SH-SY5Y (cell line): ENCODE data around the gene ZP2.

Source experiments
- GATA2 ChIP-seq: IDR thresholded peaks from 2 replicates; pipeline ENCODE4 v1.6.1; 2011; ENCODE audit warnings: mild to moderate bottlenecking, low read depth, low read length
- GATA3 ChIP-seq: IDR thresholded peaks from 2 replicates; pipeline ENCODE4 v1.6.1; 2011; ENCODE audit warnings: low read depth, mild to moderate bottlenecking, low read length, moderate library complexity

Gene ZP2

DNA sequence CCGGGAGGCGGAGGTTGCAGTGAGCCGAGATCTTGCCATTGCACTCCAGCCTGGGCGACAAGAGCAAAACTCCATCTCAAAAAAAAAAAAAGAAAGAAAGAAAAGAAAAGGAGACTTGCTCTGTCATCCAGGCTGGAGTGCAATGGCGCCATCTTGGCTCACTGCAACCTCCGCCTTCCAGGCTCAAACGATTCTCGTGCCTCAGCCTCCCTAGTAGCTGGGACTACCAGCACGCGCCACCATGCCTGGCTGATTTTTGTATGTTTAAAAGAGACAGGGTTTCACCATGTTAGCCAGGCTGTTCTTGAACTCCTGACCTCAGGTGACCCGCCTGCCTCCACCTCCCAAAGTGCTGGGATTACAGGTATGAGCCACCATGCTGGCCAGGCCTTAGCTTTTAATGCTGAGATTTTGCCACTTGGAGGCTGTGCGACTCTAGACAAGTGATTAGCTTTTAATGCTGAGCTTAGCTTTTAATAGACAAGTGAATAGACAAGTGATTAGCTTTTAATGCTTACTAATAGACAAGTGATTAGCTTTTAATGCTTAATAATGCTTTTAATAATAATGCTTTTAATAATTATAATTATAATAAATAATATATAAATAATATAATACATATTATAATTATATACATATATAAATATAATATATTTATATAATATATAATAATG, 43.3 kb downstream of the ZP2 start:
- TF ChIP-seq GATA2 (no peak), GATA3 (no peak)

DNA sequence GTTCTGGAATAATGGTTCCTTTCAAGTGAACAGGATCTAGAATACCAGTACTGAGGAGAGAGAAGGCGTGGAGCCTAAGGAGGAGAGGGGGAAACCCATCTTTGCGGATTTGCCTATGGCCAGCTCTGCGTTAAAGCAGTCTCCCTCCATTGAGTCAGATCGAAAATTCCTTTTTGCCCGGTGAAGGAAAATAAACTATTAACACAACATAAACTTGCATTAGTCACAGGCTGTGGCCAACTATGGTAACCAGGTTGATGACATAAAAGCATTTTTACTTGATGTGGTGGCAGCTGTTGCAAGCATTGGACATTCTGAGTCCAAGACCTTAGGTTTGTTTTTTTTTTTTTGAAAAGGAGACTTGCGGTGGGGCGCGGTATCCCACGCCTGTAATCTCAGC, 44.0 kb downstream of the ZP2 start:
- no peak for TF ChIP-seq GATA2
- TF ChIP-seq GATA3: no peak

DNA sequence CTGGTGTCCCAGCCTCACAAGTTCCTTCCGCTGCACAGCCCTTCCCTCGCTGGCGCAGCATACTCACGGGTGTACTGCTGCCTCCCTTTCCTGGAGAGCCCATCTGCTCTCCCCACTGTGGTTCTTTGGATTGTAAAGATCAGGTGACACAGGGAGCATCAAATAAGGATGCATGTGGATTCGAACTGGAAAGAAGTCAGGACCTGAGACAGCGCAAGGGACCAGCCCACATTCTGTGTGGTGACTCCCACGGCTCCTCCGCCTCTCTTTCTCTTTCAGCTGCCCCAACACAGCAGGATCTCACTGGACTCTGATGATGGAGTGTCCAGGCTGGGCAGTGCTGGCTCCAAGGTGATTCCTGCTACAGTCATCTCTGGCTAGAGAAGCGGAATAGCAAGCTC, 44.8 kb downstream of the ZP2 start:
- TF ChIP-seq GATA3: no peak
- no peak for TF ChIP-seq GATA2

DNA sequence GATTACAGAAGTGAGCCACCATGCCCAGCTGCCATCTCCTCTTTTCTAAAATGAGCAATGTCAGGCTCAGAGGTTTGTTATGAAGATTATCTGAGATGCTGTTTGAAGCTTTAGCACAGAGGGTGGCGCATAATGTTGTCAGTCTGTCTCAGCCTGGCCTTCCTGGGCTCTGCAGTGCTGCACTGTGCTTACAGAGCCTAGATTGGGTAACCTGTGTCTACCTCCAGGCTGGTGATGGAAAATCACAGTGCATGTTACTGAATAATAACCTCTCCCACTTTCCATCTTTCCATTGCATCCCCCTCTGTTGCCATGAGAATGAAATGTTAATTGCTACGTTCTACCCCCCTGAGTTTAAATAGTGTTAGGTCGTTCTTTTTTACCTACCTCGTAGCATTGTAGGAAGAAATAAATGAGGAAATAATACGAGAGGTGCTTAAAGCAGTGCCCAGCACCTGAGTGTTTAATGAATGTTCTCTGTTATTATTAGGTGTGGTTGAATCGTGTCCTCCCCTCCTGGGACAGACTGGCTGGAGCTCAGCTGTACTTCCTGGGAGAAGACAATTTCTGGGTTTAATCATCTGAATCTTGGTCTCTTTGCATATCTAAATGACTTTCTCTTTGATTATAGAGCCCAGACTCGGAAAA, 46.7 kb downstream of the ZP2 start:
- TF ChIP-seq GATA2 (no peak), GATA3 (no peak)

DNA sequence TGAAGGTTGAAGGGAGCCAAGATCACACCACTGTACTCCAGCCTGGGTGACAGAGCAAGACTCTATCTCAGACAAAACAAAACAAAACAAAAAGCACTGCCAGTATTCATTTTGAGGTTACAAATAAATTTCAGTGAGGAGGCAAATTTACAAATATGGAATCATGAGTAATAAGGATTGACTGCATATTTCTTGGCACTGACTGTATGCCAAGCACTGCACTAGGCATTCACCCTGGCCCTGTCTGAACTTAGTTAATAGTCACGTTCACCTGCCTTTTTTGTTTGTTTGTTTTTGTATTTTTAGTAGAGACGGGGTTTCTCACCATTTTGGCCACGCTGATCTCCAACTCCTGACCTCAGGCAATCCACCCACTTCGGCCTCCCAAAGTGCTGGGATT, 47.8 kb downstream of the ZP2 start:
- TF ChIP-seq GATA3: no peak
- TF ChIP-seq GATA2: no peak

DNA sequence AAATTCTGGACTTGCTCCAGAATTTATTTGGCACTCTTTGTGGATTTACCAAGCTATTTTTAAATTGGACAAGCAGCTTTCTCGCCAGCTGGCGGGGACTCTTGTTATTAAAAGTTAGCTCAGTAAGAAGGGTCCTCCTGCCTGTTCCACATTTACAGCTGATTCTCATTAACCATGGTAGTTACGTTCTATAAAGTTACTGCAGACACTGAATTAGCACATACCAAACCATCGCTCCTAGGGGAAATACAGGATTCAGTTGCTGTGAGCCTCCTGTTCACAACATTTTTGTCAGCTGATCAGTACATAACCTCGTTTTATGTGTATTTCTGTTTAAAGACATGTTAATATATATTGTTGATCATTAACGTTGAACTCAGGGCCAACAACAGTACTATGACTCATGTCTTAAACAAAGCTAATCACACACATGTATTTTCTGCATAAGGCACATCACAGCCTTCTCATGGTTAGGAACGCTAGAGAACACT, 48.7 kb downstream of the ZP2 start:
- TF ChIP-seq GATA3 (no peak), GATA2 (no peak)

DNA sequence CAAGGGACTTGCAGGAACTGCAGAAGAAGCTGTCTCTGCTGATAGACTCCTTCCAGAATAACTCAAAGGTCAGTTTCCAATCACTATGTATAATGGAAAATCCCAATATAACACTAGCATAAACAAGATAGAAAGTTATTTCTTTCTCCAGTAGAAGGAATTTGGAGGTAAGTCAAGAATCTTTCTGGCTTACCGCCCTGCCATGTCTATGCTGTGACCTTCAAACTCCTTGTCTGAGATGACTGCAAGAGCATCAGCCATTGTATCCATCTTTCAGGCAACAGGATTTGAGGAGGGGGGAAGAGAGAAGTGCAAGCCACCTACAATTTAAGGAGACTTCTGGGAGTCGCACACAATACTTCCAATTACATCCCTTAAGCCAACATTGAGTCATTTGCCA, 50.2 kb downstream of the ZP2 start:
- TF ChIP-seq GATA3: no peak
- TF ChIP-seq GATA2: no peak

DNA sequence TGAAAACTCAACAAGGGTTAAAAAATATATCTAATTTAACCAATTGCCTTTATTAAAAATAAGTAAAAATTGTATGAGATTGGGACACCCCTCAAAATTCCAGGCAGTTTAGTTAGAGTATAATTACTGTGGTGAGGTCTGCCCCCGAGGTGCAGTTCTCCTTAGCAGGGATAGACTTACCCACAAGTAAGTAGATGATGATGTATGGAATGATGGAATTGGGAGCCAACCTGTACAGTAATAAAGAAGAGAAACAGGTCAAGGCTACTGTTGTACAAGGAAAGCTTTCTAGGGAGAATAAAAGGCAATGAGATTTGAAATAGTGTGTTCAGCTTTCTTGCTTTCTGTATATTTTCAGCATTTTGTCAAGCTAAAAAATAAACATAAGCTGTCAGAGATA, 51.1 kb downstream of the ZP2 start:
- no peak for TF ChIP-seq GATA3
- no peak for TF ChIP-seq GATA2

DNA sequence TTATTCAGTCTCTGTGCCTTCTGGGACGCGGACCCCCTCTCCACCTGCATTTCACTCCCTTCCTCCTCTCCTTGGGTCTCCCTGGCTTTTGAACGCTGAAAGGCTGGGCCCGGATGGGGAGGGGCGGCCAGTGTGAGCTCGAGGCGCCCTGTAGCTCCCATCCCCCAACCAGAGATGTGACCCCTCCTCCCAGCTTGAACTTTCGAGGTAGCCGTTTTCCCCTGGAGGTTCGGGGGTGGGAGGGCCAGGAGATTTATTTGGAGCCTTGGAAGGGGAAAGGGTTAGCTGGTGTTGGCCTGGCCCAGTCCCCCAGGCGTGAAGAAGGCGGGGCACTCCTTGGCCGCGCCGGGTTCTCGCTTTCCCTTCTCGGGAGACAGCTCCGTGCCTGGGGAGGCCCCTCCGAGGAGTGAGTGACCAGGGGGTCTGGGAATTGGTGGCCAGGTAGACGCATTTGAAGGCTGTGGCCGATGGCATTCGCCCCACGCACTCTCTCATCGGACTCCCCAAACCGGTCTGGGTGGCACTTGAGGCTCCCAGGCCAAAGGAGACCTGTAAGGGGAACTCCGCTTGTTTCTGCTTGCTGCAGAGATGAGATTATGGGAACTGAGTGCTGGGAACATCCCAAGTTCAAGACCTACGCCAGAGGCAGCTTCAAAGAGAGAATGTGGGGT, 52.0 kb downstream of the ZP2 start:
- TF ChIP-seq GATA3 (no peak), GATA2 (no peak)

DNA sequence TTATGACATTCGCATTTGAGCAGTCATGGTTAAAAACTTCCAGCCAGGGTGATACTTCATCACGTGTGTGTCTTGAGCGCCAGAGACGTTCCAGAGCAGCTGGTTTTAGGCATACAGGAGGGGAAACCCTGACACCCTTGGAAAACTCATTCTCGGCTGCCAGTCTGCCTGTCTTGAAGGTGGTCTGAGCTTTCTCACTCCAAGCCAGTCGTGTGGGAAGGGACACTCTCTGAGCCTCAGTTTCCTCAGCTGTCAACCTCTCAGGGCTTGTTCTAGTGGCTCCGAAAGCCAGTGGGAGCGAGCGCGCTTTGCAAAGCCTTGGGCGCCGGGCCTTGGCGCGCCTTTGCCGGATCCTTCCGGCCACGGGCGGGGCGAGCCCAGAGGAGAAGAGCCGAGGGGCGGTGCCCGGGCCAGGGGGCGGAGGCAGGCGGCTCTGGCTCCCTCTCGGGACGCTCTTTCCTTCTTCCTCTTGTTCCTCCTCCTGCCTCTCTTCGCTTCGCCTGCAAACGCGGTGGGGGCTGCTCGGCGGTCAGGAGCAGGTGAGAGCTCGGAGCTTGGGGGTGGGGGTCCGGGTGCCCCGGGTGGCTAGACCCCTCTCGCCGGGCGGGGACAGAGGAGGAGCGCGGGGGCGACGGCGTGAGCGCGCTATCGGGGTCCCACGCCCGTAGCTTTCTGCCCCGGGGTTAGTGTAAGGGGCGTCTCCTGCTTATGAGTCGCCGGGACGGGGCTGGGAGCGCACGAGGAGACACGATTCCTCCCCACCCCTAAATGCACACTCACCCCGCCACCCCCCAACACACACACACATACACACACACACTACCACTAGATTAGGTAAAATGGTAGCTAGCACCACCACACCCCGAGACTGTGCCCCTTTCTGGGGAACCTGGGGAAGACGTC, 52.9 kb downstream of the ZP2 start, which contains the start of gene LDAF1:
Gene LDAF1, plus strand, starts transcription at position 467 of the 903 bp plus-strand sequence. CDS start 2,509 bp downstream, outside the sequence.
- TF ChIP-seq GATA3 (no peak), GATA2 (no peak)

DNA sequence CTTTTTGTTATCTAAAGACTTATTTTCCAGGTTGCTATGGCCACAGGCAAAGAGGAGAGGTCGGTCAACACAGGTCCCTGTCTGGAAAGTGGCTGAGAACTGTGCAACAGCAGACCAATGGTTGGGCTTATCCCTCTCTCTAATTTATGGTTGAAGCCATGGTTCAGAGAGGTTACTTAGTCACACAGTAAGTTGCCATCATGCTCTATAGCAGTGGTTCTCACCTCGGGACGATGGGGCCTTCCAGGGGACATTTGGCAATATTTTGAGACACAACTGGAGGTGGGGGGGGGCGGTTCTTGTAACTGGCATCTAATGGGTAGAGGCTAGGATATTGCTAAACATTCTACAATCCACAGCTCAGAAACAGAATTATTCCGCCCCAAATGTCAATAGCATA, 53.7 kb downstream of the ZP2 start:
- no peak for TF ChIP-seq GATA3
- no peak for TF ChIP-seq GATA2

DNA sequence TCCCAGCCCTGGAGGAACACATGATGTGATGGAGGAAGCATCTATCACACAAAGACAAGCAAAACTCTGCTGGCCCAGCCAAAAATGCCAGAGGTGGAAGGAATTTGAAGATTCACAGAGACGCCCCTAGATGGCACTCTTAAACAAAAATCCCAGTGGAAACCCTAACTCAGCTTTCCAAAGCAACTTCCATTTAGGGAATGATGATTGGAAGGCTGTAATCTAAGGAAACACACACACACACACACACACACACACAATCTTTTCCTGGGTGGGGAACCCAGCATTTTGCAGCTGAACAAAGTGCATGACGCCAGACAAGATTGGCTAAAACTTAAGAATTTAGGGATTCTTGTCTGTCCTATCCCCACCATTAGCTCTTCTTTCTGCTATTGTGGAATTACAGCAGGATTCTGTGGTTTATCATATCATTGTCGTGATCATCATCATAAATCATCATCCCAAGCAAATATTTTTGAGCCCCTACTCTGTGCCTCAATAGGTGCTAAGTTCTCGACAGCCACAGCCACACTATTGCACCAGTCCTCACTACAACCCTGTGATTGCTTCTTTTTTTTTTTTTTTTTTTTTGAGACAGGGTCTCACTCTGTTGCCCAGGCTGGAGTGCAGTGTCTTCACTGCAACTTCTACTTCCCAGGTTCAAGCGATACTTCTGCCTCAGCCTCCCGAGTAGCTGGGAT, 54.5 kb downstream of the ZP2 start:
- TF ChIP-seq GATA2 (no peak), GATA3 (no peak)

DNA sequence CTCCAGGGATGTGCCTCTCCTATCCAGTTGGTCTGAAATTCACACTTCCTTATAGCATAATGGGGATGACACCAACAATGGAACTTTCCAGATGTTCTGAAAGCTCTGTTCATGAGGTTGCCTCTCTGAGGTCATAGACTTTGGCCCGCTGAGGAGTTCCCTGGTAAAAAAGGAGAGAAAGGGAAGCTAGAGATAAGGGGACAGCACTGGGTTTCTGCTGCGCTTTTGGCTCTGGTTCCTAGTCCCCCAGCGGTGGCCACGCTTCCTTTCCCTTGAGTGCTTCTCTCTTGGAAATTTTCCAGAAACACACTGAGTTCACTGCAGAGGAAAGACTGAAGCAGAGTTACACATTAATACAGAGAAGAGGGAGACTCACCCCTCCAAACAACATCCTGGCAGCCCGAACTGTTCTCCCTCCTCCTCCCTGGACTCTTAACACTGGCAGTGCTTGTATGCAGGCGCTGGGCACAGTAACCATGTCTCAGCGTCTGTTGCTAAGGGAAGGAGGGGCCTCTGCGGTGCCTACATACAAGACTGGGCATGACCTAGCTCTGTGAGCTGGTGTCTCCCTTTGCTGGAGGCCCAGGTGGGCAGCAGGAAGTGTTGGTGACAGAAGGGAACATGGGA, 60.9 kb downstream of the ZP2 start, which contains the start of gene DNAH3:
Gene DNAH3, minus strand, starts transcription at position 472 of the 627 bp plus-strand sequence. CDS start 527 bp downstream, outside the sequence.
- TF ChIP-seq GATA2: no peak
- TF ChIP-seq GATA3: no peak
